K562 (cell line): ENCODE results near the gene TEX52. TPM values are rescaled to one million over a fixed set of nuclear protein-coding genes. Genes with fewer than 3 reads are reported as not detected.
A peak's percentile ranks its signal among the peaks of the same experiment; 100 is the strongest.

Experiments
- RBBP5 ChIP-seq: fragments of 200-600 bp; sonication (generic); IDR thresholded peaks from 2 replicates; pipeline ENCODE4 v1.6.1; 2012; ENCODE audit warnings: borderline replicate concordance, mild to moderate bottlenecking, low read length, control low read depth, inconsistent platforms; ENCODE audit not compliant: insufficient read depth, poor library complexity, severe bottlenecking
- TCF3 ChIP-seq: sonication (generic); formaldehyde crosslinking; IDR thresholded peaks from 2 replicates; pipeline ENCODE4 v1.4.0; 2020; ENCODE audit warnings: mild to moderate bottlenecking, missing genetic modification reagents
- ZEB2 ChIP-seq: fragments of 450-650 bp; IDR thresholded peaks from 2 replicates; pipeline ENCODE4 v1.6.1; 2016
- polyA plus RNA-seq, 8 experiments: library from polyadenylated mRNA; depleted of rRNA in 4 of 8; stranded (reverse) in 5 of 8; unstranded in 3 of 8; fragments of >200 nt; fragmentation: Nextera tagmentation in 2 of 8; fragmentation: Illumina TruSeq in 1 of 8; extraction: Ambion mirVana in 2 of 8; extraction: Trizol in 1 of 8; gene quantifications; 2 replicates each; pipeline versions ENCODE4 v1.2.1 to v1.2.3, GENCODE V29; 2011 to 2014; ENCODE audit warnings: inconsistent platforms in 1 of 8, missing spikeins in 1 of 8
- total RNA-seq, 7 experiments: library from RNA; depleted of rRNA in 6 of 7; stranded (reverse); fragments of >200 nt in 6 of 7; fragmentation: Illumina TruSeq in 2 of 7; extraction: Trizol in 2 of 7; gene quantifications; 2 replicates each; pipeline versions ENCODE4 v1.2.1 to v1.2.3, GENCODE V29; 2011 to 2021; ENCODE audit warnings: low replicate concordance in 1 of 7
- TF ChIP-seq, protein P1 (sequence below): fragments of 450-650 bp; IDR thresholded peaks from 2 replicates; pipeline ENCODE4 v1.6.1; 2016; ENCODE audit warnings: borderline replicate concordance
- TF ChIP-seq, protein P2 (sequence below): fragments of 200-800 bp; sonication (Bioruptor generic); IDR thresholded peaks from 2 replicates; pipeline ENCODE4 v1.6.1; 2017; ENCODE audit warnings: missing genetic modification characterization, missing compliant biosample characterization
- TF ChIP-seq, protein P3 (sequence below), 2 experiments: fragments of 450-650 bp; IDR thresholded peaks; 2 replicates each; pipeline ENCODE4 v1.6.1; 2018; ENCODE audit warnings: mild to moderate bottlenecking in 2 of 2, low read depth in 1 of 2; ENCODE audit not compliant: partially characterized antibody in 2 of 2
- TF ChIP-seq, protein P4 (sequence below): sonication (generic); formaldehyde crosslinking; IDR thresholded peaks from 2 replicates; pipeline ENCODE4 v1.4.0; 2020; ENCODE audit warnings: mild to moderate bottlenecking, missing genetic modification reagents

Gene TEX52
- total and polyA plus RNA-seq, 9 of the 15 experiments (the other 6 are each of a cell fraction or from before 2014, with no cell fraction given), result not detected

DNA sequence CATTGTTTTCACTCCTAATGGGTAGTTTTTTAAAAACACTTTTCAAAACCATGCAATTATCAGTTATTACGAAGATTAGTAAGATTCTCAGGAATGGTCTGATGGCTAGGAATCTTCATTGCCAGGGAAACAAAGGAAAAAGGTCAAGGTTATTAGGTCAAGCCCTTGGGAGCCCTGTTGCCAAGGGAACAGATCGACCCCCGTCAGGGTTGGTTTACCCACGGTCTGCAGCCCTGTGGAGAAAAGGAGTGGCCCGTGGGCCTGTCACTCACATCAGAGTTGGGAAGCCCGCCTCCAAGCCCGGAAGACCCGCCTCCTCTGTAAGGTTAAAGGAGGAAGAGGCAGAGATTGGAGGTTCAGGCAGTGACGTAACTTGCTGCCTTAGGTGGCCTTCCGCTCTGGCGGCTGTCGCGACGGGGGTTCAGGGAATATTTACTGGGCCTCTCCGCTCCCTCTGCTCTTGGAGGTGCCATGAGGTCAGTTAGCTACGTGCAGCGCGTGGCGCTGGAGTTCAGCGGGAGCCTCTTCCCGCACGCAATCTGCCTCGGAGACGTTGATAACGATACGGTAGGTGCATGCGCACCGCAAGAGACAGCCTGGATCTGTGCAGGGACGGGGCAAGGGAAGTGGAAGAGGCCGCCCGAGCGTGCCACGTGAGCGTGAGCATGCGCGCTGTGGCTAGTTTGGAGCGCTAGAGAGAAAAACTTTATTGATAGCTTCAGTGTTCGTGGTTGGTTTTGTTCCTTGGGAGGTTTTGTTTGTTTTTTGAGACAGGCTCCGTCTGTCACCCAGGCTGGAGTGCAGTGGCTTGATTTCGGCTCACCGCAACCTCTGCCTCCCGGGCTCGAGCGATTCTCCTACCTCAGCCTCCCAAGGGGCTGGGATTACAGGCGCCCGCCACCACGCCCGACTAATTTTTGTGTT, 44.3 kb downstream of the TEX52 start, which contains the start of gene ITFG2 (continued):
- TF ChIP-seq, protein P1, sequence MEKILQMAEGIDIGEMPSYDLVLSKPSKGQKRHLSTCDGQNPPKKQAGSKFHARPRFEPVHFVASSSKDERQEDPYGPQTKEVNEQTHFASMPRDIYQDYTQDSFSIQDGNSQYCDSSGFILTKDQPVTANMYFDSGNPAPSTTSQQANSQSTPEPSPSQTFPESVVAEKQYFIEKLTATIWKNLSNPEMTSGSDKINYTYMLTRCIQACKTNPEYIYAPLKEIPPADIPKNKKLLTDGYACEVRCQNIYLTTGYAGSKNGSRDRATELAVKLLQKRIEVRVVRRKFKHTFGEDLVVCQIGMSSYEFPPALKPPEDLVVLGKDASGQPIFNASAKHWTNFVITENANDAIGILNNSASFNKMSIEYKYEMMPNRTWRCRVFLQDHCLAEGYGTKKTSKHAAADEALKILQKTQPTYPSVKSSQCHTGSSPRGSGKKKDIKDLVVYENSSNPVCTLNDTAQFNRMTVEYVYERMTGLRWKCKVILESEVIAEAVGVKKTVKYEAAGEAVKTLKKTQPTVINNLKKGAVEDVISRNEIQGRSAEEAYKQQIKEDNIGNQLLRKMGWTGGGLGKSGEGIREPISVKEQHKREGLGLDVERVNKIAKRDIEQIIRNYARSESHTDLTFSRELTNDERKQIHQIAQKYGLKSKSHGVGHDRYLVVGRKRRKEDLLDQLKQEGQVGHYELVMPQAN, result peak; percentile 96
- TF ChIP-seq, protein P2, sequence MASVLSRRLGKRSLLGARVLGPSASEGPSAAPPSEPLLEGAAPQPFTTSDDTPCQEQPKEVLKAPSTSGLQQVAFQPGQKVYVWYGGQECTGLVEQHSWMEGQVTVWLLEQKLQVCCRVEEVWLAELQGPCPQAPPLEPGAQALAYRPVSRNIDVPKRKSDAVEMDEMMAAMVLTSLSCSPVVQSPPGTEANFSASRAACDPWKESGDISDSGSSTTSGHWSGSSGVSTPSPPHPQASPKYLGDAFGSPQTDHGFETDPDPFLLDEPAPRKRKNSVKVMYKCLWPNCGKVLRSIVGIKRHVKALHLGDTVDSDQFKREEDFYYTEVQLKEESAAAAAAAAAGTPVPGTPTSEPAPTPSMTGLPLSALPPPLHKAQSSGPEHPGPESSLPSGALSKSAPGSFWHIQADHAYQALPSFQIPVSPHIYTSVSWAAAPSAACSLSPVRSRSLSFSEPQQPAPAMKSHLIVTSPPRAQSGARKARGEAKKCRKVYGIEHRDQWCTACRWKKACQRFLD (CRISPR knock-in tag), result 0 out of 2 replicates have a peak, but pooled peaks have one; percentile 43
- TF ChIP-seq RBBP5 (peak; percentile 66), TCF3 (CRISPR knock-in tag) (peak; percentile 32), ZEB2 (0 out of 2 replicates have a peak, but pooled peaks have one; percentile 15)
- TF ChIP-seq, protein P3, sequence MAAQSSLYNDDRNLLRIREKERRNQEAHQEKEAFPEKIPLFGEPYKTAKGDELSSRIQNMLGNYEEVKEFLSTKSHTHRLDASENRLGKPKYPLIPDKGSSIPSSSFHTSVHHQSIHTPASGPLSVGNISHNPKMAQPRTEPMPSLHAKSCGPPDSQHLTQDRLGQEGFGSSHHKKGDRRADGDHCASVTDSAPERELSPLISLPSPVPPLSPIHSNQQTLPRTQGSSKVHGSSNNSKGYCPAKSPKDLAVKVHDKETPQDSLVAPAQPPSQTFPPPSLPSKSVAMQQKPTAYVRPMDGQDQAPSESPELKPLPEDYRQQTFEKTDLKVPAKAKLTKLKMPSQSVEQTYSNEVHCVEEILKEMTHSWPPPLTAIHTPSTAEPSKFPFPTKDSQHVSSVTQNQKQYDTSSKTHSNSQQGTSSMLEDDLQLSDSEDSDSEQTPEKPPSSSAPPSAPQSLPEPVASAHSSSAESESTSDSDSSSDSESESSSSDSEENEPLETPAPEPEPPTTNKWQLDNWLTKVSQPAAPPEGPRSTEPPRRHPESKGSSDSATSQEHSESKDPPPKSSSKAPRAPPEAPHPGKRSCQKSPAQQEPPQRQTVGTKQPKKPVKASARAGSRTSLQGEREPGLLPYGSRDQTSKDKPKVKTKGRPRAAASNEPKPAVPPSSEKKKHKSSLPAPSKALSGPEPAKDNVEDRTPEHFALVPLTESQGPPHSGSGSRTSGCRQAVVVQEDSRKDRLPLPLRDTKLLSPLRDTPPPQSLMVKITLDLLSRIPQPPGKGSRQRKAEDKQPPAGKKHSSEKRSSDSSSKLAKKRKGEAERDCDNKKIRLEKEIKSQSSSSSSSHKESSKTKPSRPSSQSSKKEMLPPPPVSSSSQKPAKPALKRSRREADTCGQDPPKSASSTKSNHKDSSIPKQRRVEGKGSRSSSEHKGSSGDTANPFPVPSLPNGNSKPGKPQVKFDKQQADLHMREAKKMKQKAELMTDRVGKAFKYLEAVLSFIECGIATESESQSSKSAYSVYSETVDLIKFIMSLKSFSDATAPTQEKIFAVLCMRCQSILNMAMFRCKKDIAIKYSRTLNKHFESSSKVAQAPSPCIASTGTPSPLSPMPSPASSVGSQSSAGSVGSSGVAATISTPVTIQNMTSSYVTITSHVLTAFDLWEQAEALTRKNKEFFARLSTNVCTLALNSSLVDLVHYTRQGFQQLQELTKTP (IDR thresholded peaks at IDR 0.05; ENCODE audit: low read depth in 1 of 2, partially characterized antibody in 2 of 2), result peak; percentile 46 to 61
- TF ChIP-seq, protein P4, sequence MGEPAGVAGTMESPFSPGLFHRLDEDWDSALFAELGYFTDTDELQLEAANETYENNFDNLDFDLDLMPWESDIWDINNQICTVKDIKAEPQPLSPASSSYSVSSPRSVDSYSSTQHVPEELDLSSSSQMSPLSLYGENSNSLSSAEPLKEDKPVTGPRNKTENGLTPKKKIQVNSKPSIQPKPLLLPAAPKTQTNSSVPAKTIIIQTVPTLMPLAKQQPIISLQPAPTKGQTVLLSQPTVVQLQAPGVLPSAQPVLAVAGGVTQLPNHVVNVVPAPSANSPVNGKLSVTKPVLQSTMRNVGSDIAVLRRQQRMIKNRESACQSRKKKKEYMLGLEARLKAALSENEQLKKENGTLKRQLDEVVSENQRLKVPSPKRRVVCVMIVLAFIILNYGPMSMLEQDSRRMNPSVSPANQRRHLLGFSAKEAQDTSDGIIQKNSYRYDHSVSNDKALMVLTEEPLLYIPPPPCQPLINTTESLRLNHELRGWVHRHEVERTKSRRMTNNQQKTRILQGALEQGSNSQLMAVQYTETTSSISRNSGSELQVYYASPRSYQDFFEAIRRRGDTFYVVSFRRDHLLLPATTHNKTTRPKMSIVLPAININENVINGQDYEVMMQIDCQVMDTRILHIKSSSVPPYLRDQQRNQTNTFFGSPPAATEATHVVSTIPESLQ, result 0 out of 2 replicates have a peak, but pooled peaks have one; percentile 86
